Activated CD8-positive, alpha-beta T cell treated with anti-CD3 and anti-CD28 coated beads for 36 hours (primary cell): Measurements from ENCODE around the gene HLTF. TPM values are rescaled to one million over a fixed set of nuclear protein-coding genes. Genes with fewer than 3 reads are reported as not detected.

Experiments used
- ATAC-seq: fragments of 200-7000 bp; cut with Tn5 transposase; one replicate; pipeline ENCODE4 v1.10.0; 2021; ENCODE audit warnings: mild to moderate bottlenecking, moderate library complexity
- CTCF ChIA-PET: fragments of 350-600 bp; sonication (Branson Sonifier 250); formaldehyde crosslinking; loops from one replicate; lab custom pipeline; 2021; ENCODE audit warnings: antibody characterized with exemption; lab: Charles Lee
- POLR2A ChIA-PET: fragments of 350-600 bp; sonication (Branson Sonifier 250); formaldehyde crosslinking; loops from one replicate; lab custom pipeline; 2021; ENCODE audit warnings: antibody characterized with exemption; lab: Charles Lee
- DNase-seq: peaks from one replicate; pipeline ENCODE4 v3.0.0-alpha.2; 2020
- H3K27ac Mint-ChIP-seq: one replicate; pipeline ENCODE4 v1.8.0; 2021; ENCODE audit warnings: mild to moderate bottlenecking, mixed read lengths
- H3K27me3 Mint-ChIP-seq: one replicate; pipeline ENCODE4 v1.8.0; 2021; ENCODE audit warnings: mixed read lengths
- H3K36me3 Mint-ChIP-seq: one replicate; pipeline ENCODE4 v1.8.0; 2021; ENCODE audit warnings: low read depth, mixed read lengths
- H3K4me1 Mint-ChIP-seq: one replicate; pipeline ENCODE4 v1.8.0; 2021; ENCODE audit warnings: low read depth, mixed read lengths
- H3K4me3 Mint-ChIP-seq: one replicate; pipeline ENCODE4 v1.8.0; 2021; ENCODE audit warnings: mild to moderate bottlenecking, moderate library complexity, mixed read lengths
- H3K9me3 Mint-ChIP-seq: one replicate; pipeline ENCODE4 v1.8.0; 2021; ENCODE audit warnings: mixed read lengths
- intact Hi-C: fragments of 100-400 bp; cut with micrococcal nuclease; formaldehyde crosslinking; loops from one replicate; pipeline ENCODE4 v1.10.0; 2022
- total RNA-seq, 2 experiments: library from RNA; stranded (reverse); gene quantifications; one replicate each; pipeline ENCODE4 v1.2.3, GENCODE V29; 2021
- TF ChIP-seq, protein P1 (sequence below): fragments of 200-600 bp; IDR thresholded peaks from one replicate; pipeline ENCODE4 v1.8.0; 2022; ENCODE audit warnings: antibody characterized with exemption, mild to moderate bottlenecking

HLTF gene
- total RNA-seq, 2 experiments from 2014 or later = 20.7 to 23.8 TPM

DNA sequence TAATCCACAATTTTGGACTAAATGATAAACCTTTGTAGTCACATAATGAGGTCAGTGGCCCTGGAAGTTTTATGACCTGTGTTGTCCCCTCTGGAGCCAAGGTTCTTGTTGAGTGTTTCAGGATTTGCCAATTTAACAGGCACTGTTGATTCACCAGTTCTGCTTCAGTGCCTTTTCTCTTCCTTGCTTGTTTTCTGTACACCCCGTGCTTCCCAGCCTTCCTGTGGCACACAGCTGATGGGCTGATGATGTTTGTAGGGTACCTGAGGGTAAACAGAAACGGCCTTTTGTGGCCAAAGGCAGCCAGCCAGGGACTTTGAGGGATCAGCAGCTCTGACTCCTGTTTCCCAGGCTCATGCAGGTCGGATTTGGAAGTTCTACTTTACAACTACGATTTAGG is 81.7 kb downstream of the HLTF start:
- ChIA-PET CTCF (no interaction called here), POLR2A (no interaction called here)
- peaks cover 20% of the 10 kb centered on the region for H3K4me1 Mint-ChIP-seq
- H3K4me3 Mint-ChIP-seq = no peak overlapping the region
- H3K36me3 Mint-ChIP-seq = peaks cover 30% of the 10 kb centered on the region
- ATAC-seq = no peak
- intact Hi-C loops = no loop called here
- no peak overlapping the region for H3K27ac Mint-ChIP-seq
- TF ChIP-seq, protein P1, sequence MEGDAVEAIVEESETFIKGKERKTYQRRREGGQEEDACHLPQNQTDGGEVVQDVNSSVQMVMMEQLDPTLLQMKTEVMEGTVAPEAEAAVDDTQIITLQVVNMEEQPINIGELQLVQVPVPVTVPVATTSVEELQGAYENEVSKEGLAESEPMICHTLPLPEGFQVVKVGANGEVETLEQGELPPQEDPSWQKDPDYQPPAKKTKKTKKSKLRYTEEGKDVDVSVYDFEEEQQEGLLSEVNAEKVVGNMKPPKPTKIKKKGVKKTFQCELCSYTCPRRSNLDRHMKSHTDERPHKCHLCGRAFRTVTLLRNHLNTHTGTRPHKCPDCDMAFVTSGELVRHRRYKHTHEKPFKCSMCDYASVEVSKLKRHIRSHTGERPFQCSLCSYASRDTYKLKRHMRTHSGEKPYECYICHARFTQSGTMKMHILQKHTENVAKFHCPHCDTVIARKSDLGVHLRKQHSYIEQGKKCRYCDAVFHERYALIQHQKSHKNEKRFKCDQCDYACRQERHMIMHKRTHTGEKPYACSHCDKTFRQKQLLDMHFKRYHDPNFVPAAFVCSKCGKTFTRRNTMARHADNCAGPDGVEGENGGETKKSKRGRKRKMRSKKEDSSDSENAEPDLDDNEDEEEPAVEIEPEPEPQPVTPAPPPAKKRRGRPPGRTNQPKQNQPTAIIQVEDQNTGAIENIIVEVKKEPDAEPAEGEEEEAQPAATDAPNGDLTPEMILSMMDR = no peak
- no peak for DNase-seq
- H3K9me3 Mint-ChIP-seq = no peaks in the 10 kb centered on the region
- no peaks in the 10 kb centered on the region for H3K27me3 Mint-ChIP-seq

DNA sequence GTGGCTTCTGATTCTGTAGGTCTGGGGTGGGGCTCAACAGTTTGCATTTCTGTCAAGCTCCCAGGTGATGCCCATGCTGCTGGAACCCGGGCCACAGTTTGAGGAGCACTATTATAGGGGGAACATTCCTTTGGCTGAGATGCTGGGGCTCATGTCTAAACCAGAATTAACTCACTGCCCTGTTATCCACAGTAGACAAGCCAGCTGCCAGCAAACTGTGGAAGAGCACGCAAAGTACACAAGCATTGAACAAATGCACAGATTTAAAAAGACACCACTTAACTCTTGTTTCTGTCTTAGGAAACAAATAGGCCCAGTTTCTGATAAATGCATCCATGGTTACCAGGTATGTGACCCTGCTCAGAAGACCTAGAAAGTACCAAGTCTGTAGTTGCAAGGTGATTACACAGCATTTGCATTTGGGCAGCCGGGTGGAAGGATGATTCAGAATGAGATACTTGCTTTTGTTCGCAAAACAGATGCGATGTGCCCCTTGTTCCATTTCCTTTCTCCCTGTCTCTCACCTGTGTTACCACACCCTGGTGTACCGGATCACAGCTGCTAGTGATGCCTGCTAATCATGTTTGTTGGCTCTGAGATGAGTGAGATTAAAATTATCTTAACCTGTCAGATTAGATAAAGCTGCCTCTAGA is 82.6 kb downstream of the HLTF start:
- POLR2A ChIA-PET = no interaction called here
- Mint-ChIP-seq H3K27ac (peak overlapping the region; percentile 32), H3K9me3 (no peaks in the 10 kb centered on the region), H3K4me1 (peaks cover 23% of the 10 kb centered on the region), H3K36me3 (peaks cover 31% of the 10 kb centered on the region), H3K4me3 (no peak overlapping the region), H3K27me3 (no peaks in the 10 kb centered on the region)
- intact Hi-C loops = no loop called here
- CTCF ChIA-PET = no interaction called here
- DNase-seq (peak; percentile 25), ATAC-seq (peak; percentile 65)
- TF ChIP-seq, protein P1 = no peak

DNA sequence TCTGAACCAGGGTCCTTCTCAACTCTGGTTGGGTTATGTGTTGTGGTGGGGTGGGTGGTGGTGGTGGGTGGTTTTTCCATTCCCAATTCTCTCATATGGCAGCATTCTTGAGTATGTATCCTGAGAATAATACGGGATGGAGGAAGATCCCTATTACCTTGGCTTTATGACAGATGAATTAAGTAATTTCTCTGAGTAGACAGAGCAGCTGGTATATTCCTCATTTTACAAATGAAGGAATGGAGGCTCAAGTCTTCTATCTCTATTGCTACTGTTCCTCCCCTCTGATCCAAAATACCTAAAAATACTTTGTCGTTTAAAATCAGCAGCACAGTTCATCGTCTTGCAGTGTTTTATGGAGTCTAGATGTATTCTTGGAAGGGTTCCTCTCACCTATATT is 84.6 kb downstream of the HLTF start:
- TF ChIP-seq, protein P1 = no peak
- H3K27me3 Mint-ChIP-seq = no peaks in the 10 kb centered on the region
- H3K27ac Mint-ChIP-seq = no peak overlapping the region
- CTCF ChIA-PET = no interaction called here
- DNase-seq = no peak
- intact Hi-C loops = no loop called here
- POLR2A ChIA-PET = no interaction called here
- no peak for ATAC-seq
- H3K4me3 Mint-ChIP-seq = no peak overlapping the region
- peaks cover 28% of the 10 kb centered on the region for H3K36me3 Mint-ChIP-seq
- H3K9me3 Mint-ChIP-seq = no peaks in the 10 kb centered on the region
- peaks cover 32% of the 10 kb centered on the region for H3K4me1 Mint-ChIP-seq

DNA sequence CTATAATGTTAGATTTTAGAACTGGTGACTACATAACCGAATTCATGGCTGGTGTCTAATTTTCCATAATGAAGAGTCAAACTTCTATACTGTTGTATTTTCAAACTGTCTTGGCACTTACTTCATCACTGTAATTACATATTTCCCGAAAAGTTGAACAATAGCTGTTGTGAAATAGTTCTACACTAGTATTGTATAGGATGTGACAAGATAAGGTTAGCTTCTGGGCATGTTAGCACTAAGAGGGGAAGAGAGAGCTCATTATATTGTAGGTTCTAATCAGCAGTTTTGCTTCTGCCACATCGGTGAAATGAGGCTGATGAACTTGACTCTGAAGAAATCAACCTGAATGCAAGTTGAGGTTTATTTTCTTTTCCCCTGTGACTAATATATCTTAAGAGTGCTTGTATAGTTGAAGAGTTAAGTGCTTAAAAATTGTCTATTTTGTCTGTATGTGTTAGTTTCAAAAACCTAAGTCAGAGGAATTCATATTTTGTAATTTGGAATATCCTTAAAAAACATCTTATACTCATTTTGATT is 86.1 kb downstream of the HLTF start:
- Mint-ChIP-seq H3K4me3 (no peak overlapping the region), H3K36me3 (peaks cover 38% of the 10 kb centered on the region), H3K9me3 (no peaks in the 10 kb centered on the region), H3K4me1 (peaks cover 32% of the 10 kb centered on the region), H3K27ac (peak overlapping the region; percentile 58), H3K27me3 (no peaks in the 10 kb centered on the region)
- TF ChIP-seq, protein P1 = no peak
- intact Hi-C loops = no loop called here
- ChIA-PET POLR2A (interaction anchor here (1.0 to 1.3 kb wide), 2 partner anchors 9 to 14 kb away, joined by 3 read pairs; partner anchors contain the start of gene GYG1), CTCF (interaction anchor here (1.3 to 1.5 kb wide), 2 partner anchors 10 to 45 kb away, joined by 3 to 4 read pairs; no protein-coding TSS in a partner anchor)
- no peak for DNase-seq
- ATAC-seq = no peak

DNA sequence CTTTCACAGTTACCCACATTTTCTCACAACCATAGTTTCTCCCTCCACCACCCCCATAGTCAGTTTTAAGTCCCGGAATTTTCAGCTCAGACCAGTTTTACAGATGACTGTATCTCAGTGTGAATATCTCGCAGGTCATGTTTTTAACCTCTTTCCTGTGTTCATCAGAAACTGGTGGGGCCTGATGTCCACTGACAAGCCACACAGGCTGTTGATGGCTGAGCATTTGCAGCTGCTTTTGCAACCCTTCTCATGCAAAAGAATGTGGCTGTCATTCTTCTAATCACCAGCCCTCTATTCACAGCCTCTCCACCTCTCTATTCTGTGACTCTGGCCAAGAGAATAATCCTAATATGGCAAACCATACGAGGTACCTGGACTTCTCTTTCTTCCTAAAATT is 86.5 kb downstream of the HLTF start:
- TF ChIP-seq, protein P1 = no peak
- Mint-ChIP-seq H3K27me3 (no peaks in the 10 kb centered on the region), H3K4me1 (peaks cover 32% of the 10 kb centered on the region), H3K4me3 (no peak overlapping the region), H3K9me3 (no peaks in the 10 kb centered on the region), H3K36me3 (peaks cover 42% of the 10 kb centered on the region), H3K27ac (peak overlapping the region; percentile 58)
- ATAC-seq (no peak), DNase-seq (no peak)
- POLR2A ChIA-PET = interaction anchor here (1.0 to 1.3 kb wide), 2 partner anchors 9 to 15 kb away, joined by 3 read pairs; partner anchors contain the start of gene GYG1
- intact Hi-C loops = no loop called here
- CTCF ChIA-PET = interaction anchor here (1.3 to 1.5 kb wide), 3 partner anchors 9 to 46 kb away, joined by 3 to 4 read pairs (median 4); no protein-coding TSS in a partner anchor
